HL-60 (cell line): ENCODE data around the gene TMPRSS15.

ENCODE experiments used
- GABPA ChIP-seq: IDR thresholded peaks from 2 replicates; pipeline ENCODE4 v1.6.1; 2012; ENCODE audit warnings: low read depth
- POLR2AphosphoS5 ChIP-seq: IDR thresholded peaks from 2 replicates; pipeline ENCODE4 v1.6.1; 2012; ENCODE audit warnings: low read depth
- SPI1 ChIP-seq: IDR thresholded peaks from 2 replicates; pipeline ENCODE4 v1.6.1; 2012; ENCODE audit warnings: low read depth, mild to moderate bottlenecking, borderline replicate concordance
- TF ChIP-seq, protein P1 (sequence below): IDR thresholded peaks from one replicate; pipeline ENCODE4 v1.5.1; 2011; ENCODE audit warnings: low read length, control low read depth, inconsistent platforms; ENCODE audit not compliant: insufficient read depth
- TF ChIP-seq, protein P2 (sequence below): IDR thresholded peaks from 2 replicates; pipeline ENCODE4 v1.6.1; 2012; ENCODE audit warnings: low read depth; ENCODE audit not compliant: insufficient replicate concordance

DNA sequence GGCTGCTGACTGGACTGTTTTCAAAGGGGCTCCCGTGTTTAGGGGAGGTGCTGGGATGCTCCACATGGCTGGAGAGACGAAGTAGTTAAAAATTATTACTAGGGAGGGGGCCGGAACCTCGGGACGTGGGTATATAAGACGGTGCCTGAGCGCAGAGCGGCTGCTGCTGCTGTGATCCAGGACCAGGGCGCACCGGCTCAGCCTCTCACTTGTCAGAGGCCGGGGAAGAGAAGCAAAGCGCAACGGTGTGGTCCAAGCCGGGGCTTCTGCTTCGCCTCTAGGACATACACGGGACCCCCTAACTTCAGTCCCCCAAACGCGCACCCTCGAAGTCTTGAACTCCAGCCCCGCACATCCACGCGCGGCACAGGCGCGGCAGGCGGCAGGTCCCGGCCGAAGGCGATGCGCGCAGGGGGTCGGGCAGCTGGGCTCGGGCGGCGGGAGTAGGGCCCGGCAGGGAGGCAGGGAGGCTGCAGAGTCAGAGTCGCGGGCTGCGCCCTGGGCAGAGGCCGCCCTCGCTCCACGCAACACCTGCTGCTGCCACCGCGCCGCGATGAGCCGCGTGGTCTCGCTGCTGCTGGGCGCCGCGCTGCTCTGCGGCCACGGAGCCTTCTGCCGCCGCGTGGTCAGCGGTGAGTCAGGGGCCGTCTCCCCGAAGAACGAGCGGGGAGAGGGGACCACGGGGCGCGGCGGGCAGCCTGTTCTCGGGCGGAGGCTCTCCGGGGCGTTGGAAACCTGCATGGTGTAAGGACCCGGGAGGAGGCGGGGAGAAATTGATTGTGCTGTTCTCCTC lies 158.7 kb downstream of the TMPRSS15 start, which contains the start of gene CHODL:
- TF ChIP-seq POLR2AphosphoS5 (no peak), GABPA (no peak), SPI1 (no peak)
- TF ChIP-seq, protein P1, sequence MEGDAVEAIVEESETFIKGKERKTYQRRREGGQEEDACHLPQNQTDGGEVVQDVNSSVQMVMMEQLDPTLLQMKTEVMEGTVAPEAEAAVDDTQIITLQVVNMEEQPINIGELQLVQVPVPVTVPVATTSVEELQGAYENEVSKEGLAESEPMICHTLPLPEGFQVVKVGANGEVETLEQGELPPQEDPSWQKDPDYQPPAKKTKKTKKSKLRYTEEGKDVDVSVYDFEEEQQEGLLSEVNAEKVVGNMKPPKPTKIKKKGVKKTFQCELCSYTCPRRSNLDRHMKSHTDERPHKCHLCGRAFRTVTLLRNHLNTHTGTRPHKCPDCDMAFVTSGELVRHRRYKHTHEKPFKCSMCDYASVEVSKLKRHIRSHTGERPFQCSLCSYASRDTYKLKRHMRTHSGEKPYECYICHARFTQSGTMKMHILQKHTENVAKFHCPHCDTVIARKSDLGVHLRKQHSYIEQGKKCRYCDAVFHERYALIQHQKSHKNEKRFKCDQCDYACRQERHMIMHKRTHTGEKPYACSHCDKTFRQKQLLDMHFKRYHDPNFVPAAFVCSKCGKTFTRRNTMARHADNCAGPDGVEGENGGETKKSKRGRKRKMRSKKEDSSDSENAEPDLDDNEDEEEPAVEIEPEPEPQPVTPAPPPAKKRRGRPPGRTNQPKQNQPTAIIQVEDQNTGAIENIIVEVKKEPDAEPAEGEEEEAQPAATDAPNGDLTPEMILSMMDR: no peak
- TF ChIP-seq, protein P2, sequence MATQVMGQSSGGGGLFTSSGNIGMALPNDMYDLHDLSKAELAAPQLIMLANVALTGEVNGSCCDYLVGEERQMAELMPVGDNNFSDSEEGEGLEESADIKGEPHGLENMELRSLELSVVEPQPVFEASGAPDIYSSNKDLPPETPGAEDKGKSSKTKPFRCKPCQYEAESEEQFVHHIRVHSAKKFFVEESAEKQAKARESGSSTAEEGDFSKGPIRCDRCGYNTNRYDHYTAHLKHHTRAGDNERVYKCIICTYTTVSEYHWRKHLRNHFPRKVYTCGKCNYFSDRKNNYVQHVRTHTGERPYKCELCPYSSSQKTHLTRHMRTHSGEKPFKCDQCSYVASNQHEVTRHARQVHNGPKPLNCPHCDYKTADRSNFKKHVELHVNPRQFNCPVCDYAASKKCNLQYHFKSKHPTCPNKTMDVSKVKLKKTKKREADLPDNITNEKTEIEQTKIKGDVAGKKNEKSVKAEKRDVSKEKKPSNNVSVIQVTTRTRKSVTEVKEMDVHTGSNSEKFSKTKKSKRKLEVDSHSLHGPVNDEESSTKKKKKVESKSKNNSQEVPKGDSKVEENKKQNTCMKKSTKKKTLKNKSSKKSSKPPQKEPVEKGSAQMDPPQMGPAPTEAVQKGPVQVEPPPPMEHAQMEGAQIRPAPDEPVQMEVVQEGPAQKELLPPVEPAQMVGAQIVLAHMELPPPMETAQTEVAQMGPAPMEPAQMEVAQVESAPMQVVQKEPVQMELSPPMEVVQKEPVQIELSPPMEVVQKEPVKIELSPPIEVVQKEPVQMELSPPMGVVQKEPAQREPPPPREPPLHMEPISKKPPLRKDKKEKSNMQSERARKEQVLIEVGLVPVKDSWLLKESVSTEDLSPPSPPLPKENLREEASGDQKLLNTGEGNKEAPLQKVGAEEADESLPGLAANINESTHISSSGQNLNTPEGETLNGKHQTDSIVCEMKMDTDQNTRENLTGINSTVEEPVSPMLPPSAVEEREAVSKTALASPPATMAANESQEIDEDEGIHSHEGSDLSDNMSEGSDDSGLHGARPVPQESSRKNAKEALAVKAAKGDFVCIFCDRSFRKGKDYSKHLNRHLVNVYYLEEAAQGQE: no peak
